Lower leg skin (tissue), 4 donors: ENCODE data around the gene ZNF316. TPM values are rescaled to one million over a fixed set of nuclear protein-coding genes. Genes with fewer than 3 reads are reported as not detected.

Experiments
- DNase-seq, 2 donors: peaks; one replicate each; pipeline ENCODE4 v3.0.0-alpha.2; 2019; ENCODE audit warnings: low spot score in 2 of 2
- H3K4me3 ChIP-seq: fragments of 200-600 bp; sonication (generic); 2 replicates; pipeline ENCODE4 v1.5.1; 2017; ENCODE audit warnings: mild to moderate bottlenecking, low read depth; ENCODE audit not compliant: poor library complexity, severe bottlenecking
- CTCF ChIP-seq, 3 donors: fragments of 450-650 bp; IDR thresholded peaks; one replicate each; pipeline ENCODE4 v1.5.1; 2016; ENCODE audit warnings: antibody characterized with exemption in 3 of 3, mild to moderate bottlenecking in 3 of 3, moderate library complexity in 2 of 3
- POLR2A ChIP-seq, 2 donors: fragments of 450-650 bp; IDR thresholded peaks; one replicate each; pipeline ENCODE4 v1.6.1; 2016 to 2017; ENCODE audit warnings: antibody characterized with exemption in 2 of 2, mild to moderate bottlenecking in 1 of 2, moderate library complexity in 1 of 2
- WGBS, 2 donors: methylation state at CpG; one replicate each; pipeline ENCODE4 v1.1.5; 2018; 5-methylcytosine and 5-hydroxymethylcytosine counted together
- intact Hi-C: fragments of 100-400 bp; cut with DNase I; formaldehyde crosslinking; loops from one replicate; pipeline ENCODE4 v1.15.0; 2023; ENCODE audit warnings: low total_unique reads
- total RNA-seq, 4 donors: library from RNA; depleted of rRNA; stranded (reverse); fragments of >200 nt; gene quantifications; one replicate each; pipeline ENCODE4 v1.1.0, GENCODE V29; 2016

The ZNF316 gene
- total RNA-seq, 4 donors from 2014 or later = 30.6 to 63.6 (median 35.6) TPM

- no peak overlapping the region for H3K4me3 ChIP-seq
- intact Hi-C loops = loop anchor here (1.0 kb wide), 1 partner anchor 28 kb away; no protein-coding TSS in a partner anchor
- 79 to 94% methylated on average over 4 of the region's 4 CpGs for WGBS, 2 donors
- TF ChIP-seq CTCF (IDR thresholded peaks at IDR 0.05) = no peak
- no peak for TF ChIP-seq POLR2A (IDR thresholded peaks at IDR 0.05)
- no peak for DNase-seq
Observed at GRCh38 chr7:6618621-6619020, 18.5 kb upstream of the ZNF316 start.

- no peak for TF ChIP-seq POLR2A (IDR thresholded peaks at IDR 0.05)
- TF ChIP-seq CTCF (IDR thresholded peaks at IDR 0.05) = no peak
- no peak for DNase-seq
- H3K4me3 ChIP-seq = no peak overlapping the region
- intact Hi-C loops = no loop called here
- WGBS, 2 donors = 84 to 90% methylated on average over 3 of the region's 3 CpGs
Observed at GRCh38 chr7:6619961-6620360, 17.2 kb upstream of the ZNF316 start.

GRCh38 chr7:6621195-6622133 is 15.7 kb upstream of the ZNF316 start:
- WGBS, 2 donors = 94% methylated on average over 15 to 20 of the region's 20 CpGs
- TF ChIP-seq POLR2A (IDR thresholded peaks at IDR 0.05) (no peak), CTCF (IDR thresholded peaks at IDR 0.05) (no peak)
- no peak overlapping the region for H3K4me3 ChIP-seq
- intact Hi-C loops = no loop called here
- no peak for DNase-seq

- DNase-seq = no peak
Observed at GRCh38 chr7:6622134-6622710, 14.9 kb upstream of the ZNF316 start.

GRCh38 chr7:6623589-6624245 is 13.4 kb upstream of the ZNF316 start:
- WGBS, 2 donors = 80 to 81% methylated on average over 12 to 15 of the region's 15 CpGs
- DNase-seq = no peak
- H3K4me3 ChIP-seq = no peak overlapping the region
- TF ChIP-seq CTCF (IDR thresholded peaks at IDR 0.05) (no peak), POLR2A (IDR thresholded peaks at IDR 0.05) (no peak)
- intact Hi-C loops = no loop called here

More at GRCh38 chr7:6622134-6622710, 14.9 kb upstream of the ZNF316 start:
- no peak for TF ChIP-seq POLR2A (IDR thresholded peaks at IDR 0.05)
- no peak for TF ChIP-seq CTCF (IDR thresholded peaks at IDR 0.05)
- intact Hi-C loops = no loop called here
- no peak overlapping the region for H3K4me3 ChIP-seq
- 94 to 98% methylated on average over 41 to 48 of the region's 67 CpGs for WGBS, 2 donors
